ENCODE measurements around the gene AATK. TPM values are rescaled to one million over a fixed set of nuclear protein-coding genes. Genes with fewer than 3 reads are reported as not detected.
A peak's percentile ranks its signal among the peaks of the same experiment; 100 is the strongest.

The AATK gene
- polyA plus RNA-seq, 1 of the 3 experiments (the other 2 are of a cell fraction) = 0.51 TPM

DNA sequence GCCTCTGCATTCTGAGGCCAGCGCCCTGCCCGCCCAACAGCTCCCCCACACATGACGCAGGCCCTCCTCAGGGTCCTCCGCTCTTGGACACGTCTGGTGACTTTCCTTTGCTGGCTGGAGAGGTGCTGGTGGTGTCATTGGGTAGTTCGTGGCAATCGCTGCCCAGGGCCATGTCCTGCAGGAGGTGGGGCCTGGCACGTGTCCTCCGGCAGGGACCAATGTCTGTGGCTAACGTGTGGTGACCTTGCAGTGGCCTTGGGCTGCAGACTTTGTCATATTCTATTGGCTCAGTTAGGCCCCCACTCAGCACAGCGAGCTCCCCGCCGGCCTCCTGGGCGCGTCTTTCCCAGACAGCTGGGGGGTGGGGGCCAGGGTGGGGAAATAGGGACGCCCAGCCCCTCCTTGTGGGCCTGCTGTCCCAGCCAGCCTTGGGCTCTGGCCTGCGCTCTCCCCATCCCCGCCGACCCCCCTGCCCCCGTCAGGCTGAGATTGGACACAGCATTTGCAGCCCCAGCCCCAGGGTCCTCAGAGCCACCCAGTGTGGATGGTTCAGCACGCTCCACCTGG, 52.8 kb downstream of the AATK start:
- H3K4me2 ChIP-seq = no peak overlapping the region
- TF ChIP-seq NRF1 (IDR thresholded peaks at IDR 0.05; ENCODE audit: low read depth, low read length) = no peak
- TF ChIP-seq SMC3 (IDR thresholded peaks at IDR 0.05; ENCODE audit: low read depth, low read length) = no peak
- no peak for TF ChIP-seq TAF1 (IDR thresholded peaks at IDR 0.05; ENCODE audit: borderline replicate concordance, low read depth, low read length)
- TF ChIP-seq, protein P1, sequence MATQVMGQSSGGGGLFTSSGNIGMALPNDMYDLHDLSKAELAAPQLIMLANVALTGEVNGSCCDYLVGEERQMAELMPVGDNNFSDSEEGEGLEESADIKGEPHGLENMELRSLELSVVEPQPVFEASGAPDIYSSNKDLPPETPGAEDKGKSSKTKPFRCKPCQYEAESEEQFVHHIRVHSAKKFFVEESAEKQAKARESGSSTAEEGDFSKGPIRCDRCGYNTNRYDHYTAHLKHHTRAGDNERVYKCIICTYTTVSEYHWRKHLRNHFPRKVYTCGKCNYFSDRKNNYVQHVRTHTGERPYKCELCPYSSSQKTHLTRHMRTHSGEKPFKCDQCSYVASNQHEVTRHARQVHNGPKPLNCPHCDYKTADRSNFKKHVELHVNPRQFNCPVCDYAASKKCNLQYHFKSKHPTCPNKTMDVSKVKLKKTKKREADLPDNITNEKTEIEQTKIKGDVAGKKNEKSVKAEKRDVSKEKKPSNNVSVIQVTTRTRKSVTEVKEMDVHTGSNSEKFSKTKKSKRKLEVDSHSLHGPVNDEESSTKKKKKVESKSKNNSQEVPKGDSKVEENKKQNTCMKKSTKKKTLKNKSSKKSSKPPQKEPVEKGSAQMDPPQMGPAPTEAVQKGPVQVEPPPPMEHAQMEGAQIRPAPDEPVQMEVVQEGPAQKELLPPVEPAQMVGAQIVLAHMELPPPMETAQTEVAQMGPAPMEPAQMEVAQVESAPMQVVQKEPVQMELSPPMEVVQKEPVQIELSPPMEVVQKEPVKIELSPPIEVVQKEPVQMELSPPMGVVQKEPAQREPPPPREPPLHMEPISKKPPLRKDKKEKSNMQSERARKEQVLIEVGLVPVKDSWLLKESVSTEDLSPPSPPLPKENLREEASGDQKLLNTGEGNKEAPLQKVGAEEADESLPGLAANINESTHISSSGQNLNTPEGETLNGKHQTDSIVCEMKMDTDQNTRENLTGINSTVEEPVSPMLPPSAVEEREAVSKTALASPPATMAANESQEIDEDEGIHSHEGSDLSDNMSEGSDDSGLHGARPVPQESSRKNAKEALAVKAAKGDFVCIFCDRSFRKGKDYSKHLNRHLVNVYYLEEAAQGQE (IDR thresholded peaks at IDR 0.05; ENCODE audit: low read depth, low read length) = no peak
- TF ChIP-seq ELF1 (IDR thresholded peaks at IDR 0.05) = no peak
- no peak for TF ChIP-seq SIN3A (IDR thresholded peaks at IDR 0.05; ENCODE audit: borderline replicate concordance, low read depth, low read length)
- no peak for TF ChIP-seq TEAD4 (IDR thresholded peaks at IDR 0.05; ENCODE audit: borderline replicate concordance, insufficient read depth)
- no peak for TF ChIP-seq USF2 (IDR thresholded peaks at IDR 0.05; ENCODE audit: borderline replicate concordance, low read depth, low read length)
- TF ChIP-seq CTCF (IDR thresholded peaks at IDR 0.05) = no peak
- TF ChIP-seq, protein P2, sequence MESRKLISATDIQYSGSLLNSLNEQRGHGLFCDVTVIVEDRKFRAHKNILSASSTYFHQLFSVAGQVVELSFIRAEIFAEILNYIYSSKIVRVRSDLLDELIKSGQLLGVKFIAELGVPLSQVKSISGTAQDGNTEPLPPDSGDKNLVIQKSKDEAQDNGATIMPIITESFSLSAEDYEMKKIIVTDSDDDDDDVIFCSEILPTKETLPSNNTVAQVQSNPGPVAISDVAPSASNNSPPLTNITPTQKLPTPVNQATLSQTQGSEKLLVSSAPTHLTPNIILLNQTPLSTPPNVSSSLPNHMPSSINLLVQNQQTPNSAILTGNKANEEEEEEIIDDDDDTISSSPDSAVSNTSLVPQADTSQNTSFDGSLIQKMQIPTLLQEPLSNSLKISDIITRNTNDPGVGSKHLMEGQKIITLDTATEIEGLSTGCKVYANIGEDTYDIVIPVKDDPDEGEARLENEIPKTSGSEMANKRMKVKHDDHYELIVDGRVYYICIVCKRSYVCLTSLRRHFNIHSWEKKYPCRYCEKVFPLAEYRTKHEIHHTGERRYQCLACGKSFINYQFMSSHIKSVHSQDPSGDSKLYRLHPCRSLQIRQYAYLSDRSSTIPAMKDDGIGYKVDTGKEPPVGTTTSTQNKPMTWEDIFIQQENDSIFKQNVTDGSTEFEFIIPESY (IDR thresholded peaks at IDR 0.05; ENCODE audit: borderline replicate concordance, low read depth) = no peak
- TF ChIP-seq, protein P3, sequence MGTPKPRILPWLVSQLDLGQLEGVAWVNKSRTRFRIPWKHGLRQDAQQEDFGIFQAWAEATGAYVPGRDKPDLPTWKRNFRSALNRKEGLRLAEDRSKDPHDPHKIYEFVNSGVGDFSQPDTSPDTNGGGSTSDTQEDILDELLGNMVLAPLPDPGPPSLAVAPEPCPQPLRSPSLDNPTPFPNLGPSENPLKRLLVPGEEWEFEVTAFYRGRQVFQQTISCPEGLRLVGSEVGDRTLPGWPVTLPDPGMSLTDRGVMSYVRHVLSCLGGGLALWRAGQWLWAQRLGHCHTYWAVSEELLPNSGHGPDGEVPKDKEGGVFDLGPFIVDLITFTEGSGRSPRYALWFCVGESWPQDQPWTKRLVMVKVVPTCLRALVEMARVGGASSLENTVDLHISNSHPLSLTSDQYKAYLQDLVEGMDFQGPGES (IDR thresholded peaks at IDR 0.05; ENCODE audit: low read depth, low read length) = no peak
- no peak overlapping the region for H3K9ac ChIP-seq
- ChIA-PET POLR2A (no interaction called here), CTCF (interaction anchor here (0.9 to 13.0 kb wide), 8 partner anchors 9 to 139 kb away, joined by 3 to 177 read pairs (median 11); partner anchors contain the start of gene TEPSIN)
- H3K27me3 ChIP-seq (ENCODE audit: insufficient read depth) = no peaks in the 10 kb centered on the region
- H3K9me2 ChIP-seq = no peaks in the 10 kb centered on the region
- peak; percentile 70 for DNase-seq
- no peaks in the 10 kb centered on the region for H3F3A ChIP-seq (replicated peaks; ENCODE audit: insufficient read depth)
- no peaks in the 10 kb centered on the region for H3K36me3 ChIP-seq (replicated peaks in 1 of 2; ENCODE audit: control insufficient read depth in 1 of 2, insufficient read depth in 2 of 2, low read length in 1 of 2)
- no peak overlapping the region for H3K27ac ChIP-seq (ENCODE audit: low read depth in 2 of 2, low read length in 1 of 2)
- H3K4me3 ChIP-seq (ENCODE audit: low read depth in 2 of 2, low read length in 1 of 2) = no peak overlapping the region
- 87% methylated on average over 17 of the region's 21 CpGs for WGBS (ENCODE audit: low lambda C conversion rate)
- no peaks in the 10 kb centered on the region for H4K20me1 ChIP-seq (ENCODE audit: insufficient read depth)
- no peaks in the 10 kb centered on the region for H3K79me2 ChIP-seq (ENCODE audit: insufficient read depth)
- H3K4me1 ChIP-seq (ENCODE audit: control insufficient read depth in 1 of 2, insufficient read depth in 2 of 2, low read depth in 1 of 2, low read length in 1 of 2) = peaks cover 0 to 45% of the 10 kb centered on the region in 2 experiments; a peak in 1 of 4 replicates
- no peak overlapping the region for H2AFZ ChIP-seq (ENCODE audit: low read depth)
- H3K9me3 ChIP-seq = no peaks in the 10 kb centered on the region
